ENCODE measurements around the gene AGPAT3.
A peak's percentile ranks its signal among the peaks of the same experiment; 100 is the strongest.

AGPAT3 gene

DNA sequence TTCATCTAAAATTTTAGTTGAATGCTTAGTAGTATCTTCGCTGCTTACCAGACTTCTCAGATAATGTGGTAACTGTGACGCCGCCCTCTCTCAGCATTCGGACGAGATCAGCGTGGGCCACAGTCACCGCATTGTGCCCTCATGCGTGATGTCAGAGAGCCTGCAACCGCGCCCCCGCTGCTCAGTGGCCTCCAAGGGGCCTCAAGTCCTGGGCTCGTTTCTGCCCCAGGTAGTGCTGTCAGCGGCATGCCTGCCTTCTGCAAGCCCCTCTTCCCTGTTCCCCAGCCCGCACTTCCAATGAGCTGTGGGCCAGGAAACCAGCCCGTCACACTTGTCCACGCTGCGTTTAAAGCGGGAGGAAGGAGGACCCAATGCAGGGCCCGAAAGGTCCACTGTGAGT, 85.5 kb downstream of the AGPAT3 start:
- peaks cover 23% of the 10 kb centered on the region for H3K4me1 Mint-ChIP-seq
- no peak overlapping the region for H3K27ac Mint-ChIP-seq
- H3K9me3 Mint-ChIP-seq: no peaks in the 10 kb centered on the region
- H3K36me3 Mint-ChIP-seq: peaks cover 13% of the 10 kb centered on the region
- no peak overlapping the region for H3K4me3 Mint-ChIP-seq
- H3K27me3 Mint-ChIP-seq: no peaks in the 10 kb centered on the region

DNA sequence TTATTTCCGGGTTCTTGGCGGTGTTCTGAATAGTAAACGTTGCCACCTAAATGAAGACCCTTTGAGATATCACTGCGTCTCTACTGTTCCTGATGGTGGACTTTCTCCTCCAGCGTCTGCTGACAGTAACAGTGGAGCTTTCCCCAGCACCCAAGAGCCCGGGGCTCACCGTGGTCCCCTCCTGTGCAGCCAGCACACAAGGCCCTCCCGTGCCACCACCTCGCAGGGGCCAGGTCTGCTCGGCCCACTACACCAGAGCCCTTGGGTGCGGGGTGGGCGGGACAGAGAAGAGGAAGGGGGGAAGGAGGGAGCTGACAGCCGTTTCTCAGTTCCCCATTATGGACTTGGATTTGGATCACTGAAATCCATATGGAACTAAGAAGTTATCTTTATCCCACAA, 85.9 kb downstream of the AGPAT3 start:
- Mint-ChIP-seq H3K27ac (no peak overlapping the region), H3K9me3 (no peaks in the 10 kb centered on the region)

DNA sequence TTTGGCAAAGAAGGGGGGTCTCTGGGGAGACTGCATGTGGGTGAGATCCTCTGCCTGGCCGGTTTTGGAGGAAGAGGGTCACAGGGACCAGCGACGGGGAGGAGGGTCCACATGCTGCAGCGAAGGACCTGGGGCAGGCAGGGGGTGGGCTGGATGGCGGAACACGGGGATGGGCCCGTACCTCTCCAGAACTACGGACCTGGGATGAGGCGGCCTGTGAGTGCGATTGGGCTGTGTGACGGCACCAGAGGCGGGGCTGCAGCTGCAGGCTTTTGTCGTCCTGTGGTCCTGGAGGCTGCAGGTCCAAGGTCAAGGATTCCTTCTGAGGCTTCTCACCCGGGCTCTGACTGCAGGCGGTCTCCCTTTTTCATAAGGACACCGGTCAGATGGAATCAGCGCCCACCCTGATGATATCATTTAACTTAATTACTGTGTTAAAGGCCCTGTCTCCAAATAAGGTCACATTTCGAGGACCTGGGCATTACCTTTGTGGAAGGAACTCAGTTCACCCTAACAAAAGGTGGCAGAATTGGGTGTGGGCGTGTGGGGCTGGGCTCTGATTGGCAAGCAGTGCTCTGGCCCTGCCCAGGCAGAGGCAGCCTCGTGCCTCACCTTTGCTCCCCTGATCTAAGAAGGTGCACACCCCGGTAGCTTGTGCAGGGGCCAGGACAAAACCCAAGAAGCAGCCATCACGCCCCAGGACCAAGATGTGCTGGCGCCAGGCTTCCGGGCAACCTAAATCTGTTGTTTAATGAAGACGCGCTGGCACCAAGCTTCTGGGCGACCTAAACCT, 87.1 kb downstream of the AGPAT3 start:
- peaks cover 13% of the 10 kb centered on the region for H3K36me3 Mint-ChIP-seq
- no peak overlapping the region for H3K27ac Mint-ChIP-seq
- H3K9me3 Mint-ChIP-seq: no peaks in the 10 kb centered on the region
- peaks cover 29% of the 10 kb centered on the region for H3K4me1 Mint-ChIP-seq
- H3K27me3 Mint-ChIP-seq: no peaks in the 10 kb centered on the region
- H3K4me3 Mint-ChIP-seq: no peak overlapping the region

More for the DNA sequence above, 85.9 kb downstream of the AGPAT3 start:
- Mint-ChIP-seq H3K27me3 (no peaks in the 10 kb centered on the region), H3K36me3 (peaks cover 13% of the 10 kb centered on the region), H3K4me1 (peaks cover 23% of the 10 kb centered on the region), H3K4me3 (no peak overlapping the region)

DNA sequence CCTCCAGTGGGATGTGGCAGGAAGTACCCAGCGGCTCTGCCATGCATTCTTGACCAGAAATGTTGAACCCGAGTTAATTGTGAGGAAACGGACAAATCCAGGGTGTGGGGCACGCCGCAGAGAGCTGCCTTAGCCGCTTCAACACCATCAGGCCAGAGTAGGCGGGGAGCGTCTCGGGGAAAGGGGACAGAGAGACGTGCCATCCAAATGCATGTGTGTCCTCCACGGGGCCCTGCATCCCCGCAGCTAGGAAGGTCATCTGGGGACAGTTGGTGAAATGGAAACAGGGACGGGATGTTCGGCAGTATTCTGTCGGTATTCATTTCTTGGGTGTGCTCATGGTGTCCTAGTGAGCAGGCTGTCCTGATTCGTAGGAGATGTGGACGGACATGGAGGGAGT, 88.0 kb downstream of the AGPAT3 start:
- Mint-ChIP-seq H3K36me3 (peaks cover 11% of the 10 kb centered on the region), H3K27ac (no peak overlapping the region), H3K9me3 (no peaks in the 10 kb centered on the region), H3K4me3 (no peak overlapping the region), H3K4me1 (peaks cover 29% of the 10 kb centered on the region), H3K27me3 (no peaks in the 10 kb centered on the region)

DNA sequence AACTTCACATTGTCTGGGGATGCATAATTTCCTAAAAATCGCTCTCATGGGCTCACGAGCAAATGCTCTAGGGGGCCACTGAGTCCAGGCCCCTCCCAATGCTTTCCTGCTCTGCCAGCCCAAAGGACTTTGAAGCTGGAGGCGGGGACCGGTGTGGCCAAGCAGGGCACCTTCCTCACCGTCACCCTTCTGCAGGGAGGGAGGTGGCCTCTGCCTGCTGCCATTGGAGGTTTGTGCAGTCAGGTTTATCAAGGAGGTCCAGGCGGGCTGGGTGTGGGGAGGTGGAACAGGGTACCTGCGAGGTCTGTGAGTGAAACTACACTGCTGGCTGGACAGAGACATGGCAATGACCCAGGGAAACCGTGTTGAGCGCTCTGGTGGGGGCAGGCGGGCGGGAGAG, 89.0 kb downstream of the AGPAT3 start:
- H3K27me3 Mint-ChIP-seq: no peaks in the 10 kb centered on the region
- H3K4me3 Mint-ChIP-seq: no peak overlapping the region
- peaks cover 26% of the 10 kb centered on the region for H3K4me1 Mint-ChIP-seq
- peaks cover 7% of the 10 kb centered on the region for H3K36me3 Mint-ChIP-seq
- H3K9me3 Mint-ChIP-seq: no peaks in the 10 kb centered on the region
- H3K27ac Mint-ChIP-seq: no peak overlapping the region

DNA sequence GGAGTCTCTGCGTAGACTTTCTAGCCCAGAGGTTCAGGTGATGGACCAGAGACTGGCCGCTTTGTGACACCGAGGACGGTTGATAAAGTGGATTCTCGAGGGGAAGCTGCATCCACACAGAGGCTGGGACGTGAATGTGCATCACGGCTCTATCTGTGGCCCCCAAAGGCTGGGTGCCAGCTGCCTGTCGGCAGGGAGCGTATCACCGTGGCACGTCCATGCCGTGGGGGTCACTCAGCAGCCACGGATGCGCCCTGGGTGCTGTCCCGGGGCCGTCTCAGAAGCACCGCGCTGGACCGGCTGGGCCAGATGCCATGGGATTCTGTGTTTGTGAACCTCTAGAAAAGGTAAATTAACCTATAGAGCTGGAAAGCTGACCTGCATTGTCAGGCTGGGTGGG, 89.9 kb downstream of the AGPAT3 start:
- H3K27me3 Mint-ChIP-seq: no peaks in the 10 kb centered on the region
- peaks cover 18% of the 10 kb centered on the region for H3K4me1 Mint-ChIP-seq
- H3K9me3 Mint-ChIP-seq: no peaks in the 10 kb centered on the region
- no peak overlapping the region for H3K27ac Mint-ChIP-seq
- H3K36me3 Mint-ChIP-seq: peaks cover 1% of the 10 kb centered on the region
- H3K4me3 Mint-ChIP-seq: no peak overlapping the region

DNA sequence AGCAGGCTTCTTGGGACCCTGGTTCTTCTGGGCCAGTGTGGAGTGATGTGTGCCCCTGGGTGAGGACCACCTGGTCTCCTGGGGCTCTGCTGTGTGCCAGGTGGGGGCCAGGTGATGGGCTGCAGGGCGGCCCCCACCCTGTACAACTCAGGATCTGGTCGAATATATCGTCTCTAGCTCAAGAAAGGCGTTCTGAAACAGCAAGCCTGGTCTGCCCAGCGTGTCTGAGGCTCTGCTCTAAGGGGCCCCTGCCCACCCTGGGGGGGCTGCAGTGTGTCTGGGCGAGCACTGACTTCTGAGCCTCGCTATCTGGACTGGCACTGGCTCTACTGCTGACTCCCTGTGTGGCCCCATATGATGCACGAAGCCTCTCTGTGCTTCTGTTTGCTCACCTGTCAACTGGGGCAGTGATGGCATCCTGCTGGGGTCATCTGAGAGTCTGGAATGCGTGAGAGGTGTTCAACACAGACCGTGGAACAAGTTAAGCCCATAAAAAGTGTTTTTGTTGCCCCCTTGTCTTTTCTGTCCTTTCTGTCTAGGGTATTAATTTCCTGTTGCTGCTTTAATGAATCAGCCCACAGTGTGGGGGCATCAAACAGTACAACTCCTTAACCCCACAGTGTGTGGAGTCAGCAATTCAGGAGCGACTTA, 91.1 kb downstream of the AGPAT3 start:
- Mint-ChIP-seq H3K27me3 (no peaks in the 10 kb centered on the region), H3K4me3 (no peak overlapping the region), H3K27ac (no peak overlapping the region), H3K9me3 (no peaks in the 10 kb centered on the region), H3K36me3 (peaks cover 4% of the 10 kb centered on the region), H3K4me1 (peaks cover 17% of the 10 kb centered on the region)

DNA sequence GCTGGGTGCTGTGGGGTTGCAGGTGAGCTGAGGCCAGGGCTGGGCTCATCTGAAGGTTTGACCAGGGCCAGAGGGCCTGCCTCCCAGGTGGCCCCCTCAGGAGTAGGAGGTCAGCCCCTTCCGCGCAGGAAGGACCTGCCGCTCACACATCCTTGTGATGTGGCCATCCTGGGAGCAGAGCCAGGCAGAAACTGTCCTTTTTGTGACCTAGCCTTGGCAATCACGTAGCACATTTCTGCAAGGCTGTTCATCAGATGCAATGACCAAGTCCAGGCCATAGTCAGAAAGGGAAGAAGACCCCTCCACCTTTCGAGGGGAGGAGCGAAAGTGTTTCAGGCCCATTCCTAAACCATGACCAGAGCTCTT, 91.6 kb downstream of the AGPAT3 start:
- H3K9me3 Mint-ChIP-seq: no peaks in the 10 kb centered on the region
- peak overlapping the region; percentile 44 for H3K27ac Mint-ChIP-seq
- H3K36me3 Mint-ChIP-seq: peaks cover 4% of the 10 kb centered on the region
- H3K27me3 Mint-ChIP-seq: no peaks in the 10 kb centered on the region
- peaks cover 14% of the 10 kb centered on the region for H3K4me1 Mint-ChIP-seq
- no peak overlapping the region for H3K4me3 Mint-ChIP-seq

DNA sequence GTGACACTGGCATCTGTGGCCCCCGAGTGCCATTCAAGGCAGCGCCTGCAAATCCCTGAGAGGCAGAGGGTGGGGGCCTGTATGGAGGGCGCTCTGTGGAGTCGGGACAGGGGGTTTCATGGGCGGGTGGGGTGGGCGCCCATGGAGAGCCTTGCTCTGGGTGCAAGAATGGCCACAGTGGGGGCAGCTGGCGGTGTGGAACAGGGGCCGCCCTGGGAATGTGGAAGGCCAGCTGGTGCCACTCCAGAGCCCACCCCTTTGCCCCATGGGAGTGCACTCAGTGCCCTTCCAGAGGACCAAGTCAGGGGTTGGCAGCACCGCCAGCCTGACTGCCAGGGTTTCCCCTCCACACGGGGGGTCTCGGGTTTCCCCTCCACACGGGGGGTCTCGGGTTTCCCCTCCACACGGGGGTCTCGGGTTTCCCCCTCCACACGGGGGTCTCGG, 92.1 kb downstream of the AGPAT3 start:
- Mint-ChIP-seq H3K36me3 (peaks cover 4% of the 10 kb centered on the region), H3K27ac (no peak overlapping the region), H3K4me3 (no peak overlapping the region), H3K9me3 (no peaks in the 10 kb centered on the region), H3K27me3 (no peaks in the 10 kb centered on the region), H3K4me1 (peaks cover 13% of the 10 kb centered on the region)

DNA sequence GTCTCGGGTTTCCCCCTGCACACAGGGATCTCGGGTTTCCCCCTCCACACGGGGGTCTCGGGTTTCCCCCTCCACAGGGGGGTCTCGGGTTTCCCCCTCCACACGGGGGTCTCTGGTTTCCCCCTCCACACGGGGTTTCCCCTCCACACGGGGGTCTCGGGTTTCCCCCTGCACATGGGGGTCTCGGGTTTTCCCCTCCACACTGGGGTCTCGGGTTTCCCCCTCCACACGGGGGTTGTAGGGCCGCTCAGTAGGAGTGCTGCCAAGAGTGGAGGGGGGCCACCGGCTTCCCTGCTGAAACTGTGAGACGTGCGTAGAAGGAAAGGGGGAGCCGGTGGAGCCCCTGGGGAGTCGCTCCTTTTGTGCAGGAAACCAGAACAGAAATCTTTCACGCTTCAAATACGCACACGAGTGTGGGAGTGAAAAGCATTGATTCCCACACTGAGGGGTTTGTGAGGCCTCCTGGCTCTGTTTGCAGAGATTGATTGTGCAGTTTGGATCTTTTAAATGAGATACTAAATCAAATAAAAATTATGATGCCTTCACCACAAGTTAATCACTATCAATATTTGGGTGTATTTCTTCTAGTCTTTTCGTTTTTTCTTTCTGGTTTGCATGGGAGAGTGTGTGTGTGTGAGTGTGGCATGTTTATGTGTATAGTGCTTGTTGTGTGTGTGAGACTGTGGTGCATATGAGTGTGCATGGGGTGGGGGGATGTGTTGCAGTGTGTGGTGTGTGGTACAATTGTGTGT, 92.8 kb downstream of the AGPAT3 start:
- Mint-ChIP-seq H3K27ac (no peak overlapping the region), H3K9me3 (no peaks in the 10 kb centered on the region), H3K4me3 (no peak overlapping the region), H3K4me1 (peaks cover 13% of the 10 kb centered on the region), H3K27me3 (no peaks in the 10 kb centered on the region), H3K36me3 (peaks cover 4% of the 10 kb centered on the region)

DNA sequence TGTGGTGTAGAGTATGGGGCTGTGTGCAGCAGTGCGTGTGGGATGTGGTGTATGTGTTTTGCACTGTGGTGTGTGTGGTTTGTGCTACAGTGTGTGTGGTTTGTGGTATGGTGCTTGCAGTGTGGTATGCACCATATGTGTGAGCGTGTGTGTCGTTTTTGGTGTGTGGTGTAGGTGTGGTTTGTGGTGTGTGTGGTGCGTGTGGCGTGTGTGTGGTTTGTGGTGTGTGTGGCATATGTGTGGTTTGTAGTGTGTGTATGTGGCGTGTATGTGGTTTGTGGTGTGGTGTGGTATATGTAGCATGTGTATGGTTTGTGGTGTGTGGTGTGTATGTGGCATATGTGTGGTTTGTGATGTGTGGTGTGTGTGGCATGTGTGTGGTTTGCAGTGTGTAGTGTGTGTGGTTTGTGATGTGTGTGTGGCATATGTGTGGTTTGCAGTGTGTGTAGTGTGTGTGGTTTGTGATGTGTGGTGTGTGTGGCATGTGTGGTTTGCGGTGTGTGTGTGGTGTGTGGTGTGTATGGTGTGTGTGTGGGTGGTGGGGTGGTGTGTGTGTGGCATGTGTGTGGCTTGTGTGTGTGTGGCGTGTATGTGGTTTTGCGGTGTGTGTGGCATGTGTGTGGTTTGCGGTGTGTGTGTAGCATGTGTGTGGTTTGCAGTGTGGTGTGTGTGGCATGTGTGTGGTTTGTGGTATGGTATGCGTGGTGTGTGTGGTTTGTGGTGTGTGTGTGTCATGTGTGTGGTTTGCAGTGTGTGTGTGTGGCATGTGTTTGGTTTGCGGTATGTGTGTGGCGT, 93.5 kb downstream of the AGPAT3 start:
- H3K9me3 Mint-ChIP-seq: no peaks in the 10 kb centered on the region
- H3K4me1 Mint-ChIP-seq: peaks cover 16% of the 10 kb centered on the region
- H3K4me3 Mint-ChIP-seq: no peak overlapping the region
- H3K27me3 Mint-ChIP-seq: no peaks in the 10 kb centered on the region
- H3K36me3 Mint-ChIP-seq: peaks cover 4% of the 10 kb centered on the region
- H3K27ac Mint-ChIP-seq: no peak overlapping the region

DNA sequence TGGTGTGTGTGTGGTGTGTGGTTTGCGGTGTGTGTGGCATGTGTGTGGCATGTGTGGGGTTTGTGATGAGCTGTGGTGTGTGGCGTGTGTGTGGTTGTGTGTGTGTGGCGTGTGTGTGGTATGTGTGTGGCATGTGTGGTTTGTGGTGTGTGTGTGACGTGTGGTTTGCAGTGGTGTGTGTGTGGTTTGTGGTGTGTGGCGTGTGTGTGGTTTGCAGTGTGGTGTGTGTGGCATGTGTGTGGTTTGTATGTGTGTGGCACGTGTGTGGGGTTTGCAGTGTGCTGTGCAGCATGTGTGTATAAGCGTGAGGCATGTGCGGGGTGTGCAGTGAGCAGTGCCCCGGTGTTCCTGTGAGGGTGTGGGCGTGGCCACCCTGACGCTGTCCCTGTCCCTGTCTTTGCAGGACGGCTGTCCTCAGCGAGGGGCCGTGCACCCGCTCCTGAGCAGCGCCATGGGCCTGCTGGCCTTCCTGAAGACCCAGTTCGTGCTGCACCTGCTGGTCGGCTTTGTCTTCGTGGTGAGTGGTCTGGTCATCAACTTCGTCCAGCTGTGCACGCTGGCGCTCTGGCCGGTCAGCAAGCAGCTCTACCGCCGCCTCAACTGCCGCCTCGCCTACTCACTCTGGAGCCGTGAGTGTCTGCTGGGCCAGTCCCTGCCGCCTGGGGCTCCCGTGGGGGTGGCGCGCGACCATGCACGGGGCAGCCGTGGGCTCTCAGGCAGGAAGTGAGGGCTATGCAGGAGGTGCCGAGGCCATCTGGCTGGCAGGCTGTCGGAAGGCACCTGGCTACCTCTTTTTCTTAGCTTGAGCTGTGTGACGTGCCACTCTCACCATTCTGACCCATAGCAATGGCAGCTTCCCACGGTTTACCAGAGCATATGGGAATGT, 94.5 kb downstream of the AGPAT3 start:
- H3K27me3 Mint-ChIP-seq: no peaks in the 10 kb centered on the region
- H3K27ac Mint-ChIP-seq: no peak overlapping the region
- no peak overlapping the region for H3K4me3 Mint-ChIP-seq
- H3K4me1 Mint-ChIP-seq: peaks cover 16% of the 10 kb centered on the region
- H3K36me3 Mint-ChIP-seq: peaks cover 4% of the 10 kb centered on the region
- H3K9me3 Mint-ChIP-seq: no peaks in the 10 kb centered on the region

DNA sequence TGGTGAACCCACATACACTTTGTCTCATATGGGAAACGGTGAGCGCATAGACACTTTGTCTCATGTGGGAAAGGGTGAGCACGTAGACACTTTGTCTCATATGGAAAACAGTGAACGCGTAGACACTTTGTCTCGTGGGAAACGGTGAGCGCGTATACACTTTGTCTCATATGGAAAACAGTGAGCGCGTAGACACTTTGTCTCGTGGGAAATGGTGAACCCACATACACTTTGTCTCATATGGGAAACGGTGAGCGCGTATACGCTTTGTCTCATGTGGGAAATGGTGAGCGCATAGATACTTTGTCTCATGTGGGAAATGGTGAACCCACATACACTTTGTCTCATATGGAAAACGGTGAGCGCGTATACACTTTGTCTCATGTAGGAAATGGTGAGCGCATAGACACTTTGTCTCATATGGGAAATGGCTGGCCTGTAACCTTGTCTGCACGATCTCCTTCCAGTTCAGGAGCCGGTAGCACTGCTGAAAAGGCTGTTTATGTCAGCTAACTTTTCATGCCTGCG, 96.4 kb downstream of the AGPAT3 start:
- peak overlapping the region; percentile 60 for H3K27ac Mint-ChIP-seq

DNA sequence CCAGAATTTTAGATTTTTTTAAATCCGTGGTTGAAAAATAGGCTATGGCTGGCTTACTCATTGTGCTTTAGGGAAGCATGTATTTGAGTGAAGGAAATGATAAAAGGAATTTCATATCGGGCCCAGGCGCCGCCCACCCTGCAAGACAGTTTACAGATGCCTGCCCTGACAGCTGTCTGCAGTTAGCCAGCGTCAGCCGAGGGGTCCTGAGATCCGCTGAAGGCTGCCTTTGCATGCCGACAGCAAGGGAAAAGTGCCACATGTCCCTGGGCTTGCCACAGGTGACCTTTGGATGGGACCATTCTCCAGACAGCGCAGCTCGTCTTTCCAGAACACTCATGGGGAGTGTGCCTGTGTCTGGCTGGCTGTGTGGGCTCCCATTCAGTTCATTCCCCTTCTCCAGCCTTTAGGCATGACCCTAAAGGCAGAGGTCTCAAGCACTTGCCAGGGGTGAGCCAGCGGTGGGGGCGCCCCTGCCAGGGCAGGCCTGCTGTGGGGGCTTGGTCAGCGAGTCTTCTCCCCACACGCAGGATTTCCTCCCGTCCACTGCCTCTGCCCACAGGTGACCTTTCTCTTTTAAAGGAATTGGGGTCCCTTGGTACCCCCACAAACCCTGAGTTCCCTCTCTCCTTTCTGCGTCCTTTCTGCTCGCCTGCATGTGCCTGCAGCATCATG, 101.0 kb downstream of the AGPAT3 start:
- H3K9me3 Mint-ChIP-seq: no peaks in the 10 kb centered on the region
- peak overlapping the region; percentile 70 for H3K27ac Mint-ChIP-seq
- no peak overlapping the region for H3K4me3 Mint-ChIP-seq

More for the DNA sequence above, 96.4 kb downstream of the AGPAT3 start:
- H3K4me1 Mint-ChIP-seq: peaks cover 16% of the 10 kb centered on the region
- H3K9me3 Mint-ChIP-seq: no peaks in the 10 kb centered on the region
- H3K4me3 Mint-ChIP-seq: no peak overlapping the region
- peaks cover 5% of the 10 kb centered on the region for H3K36me3 Mint-ChIP-seq
- no peaks in the 10 kb centered on the region for H3K27me3 Mint-ChIP-seq

More for the DNA sequence above, 101.0 kb downstream of the AGPAT3 start:
- peaks cover 4% of the 10 kb centered on the region for H3K4me1 Mint-ChIP-seq
- H3K36me3 Mint-ChIP-seq: peaks cover 3% of the 10 kb centered on the region
- no peaks in the 10 kb centered on the region for H3K27me3 Mint-ChIP-seq
